ENCODE data around the gene CCT3. TPM values are rescaled to one million over a fixed set of nuclear protein-coding genes. Genes with fewer than 3 reads are reported as not detected.
A peak's percentile ranks its signal among the peaks of the same experiment; 100 is the strongest.

The CCT3 gene
- polyA plus RNA-seq, 1 of the 3 experiments (the other 2 are of a cell fraction): 295 TPM

DNA sequence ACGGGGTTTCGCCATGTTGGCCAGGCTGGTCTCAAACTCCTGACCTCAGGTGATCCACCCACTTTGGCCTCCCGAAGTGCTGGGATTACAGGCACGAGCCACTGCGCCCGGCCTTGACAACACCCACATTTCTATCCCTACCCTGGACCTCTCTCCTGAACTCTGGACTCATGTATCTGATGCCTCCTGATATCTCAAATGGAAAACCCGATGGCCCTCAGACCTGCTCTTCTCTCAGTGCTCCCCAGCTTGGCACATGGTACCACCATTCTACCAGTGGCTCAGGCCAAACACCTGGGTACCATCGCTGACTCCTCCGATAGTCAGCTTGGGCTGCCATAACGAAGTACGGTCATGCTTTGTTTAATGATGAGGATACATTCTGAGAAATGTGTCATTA, 22.4 kb upstream of the CCT3 start:
- Histone ChIP-seq H3K79me2 (ENCODE audit: insufficient read depth) (no peaks in the 10 kb centered on the region), H3K9me2 (no peaks in the 10 kb centered on the region), H3K9ac (no peak overlapping the region), H3K4me2 (no peak overlapping the region), H3K36me3 (replicated peaks in 1 of 2; ENCODE audit: control insufficient read depth in 1 of 2, insufficient read depth in 2 of 2, low read length in 1 of 2) (no peaks in the 10 kb centered on the region), H3K27ac (ENCODE audit: low read depth in 2 of 2, low read length in 1 of 2) (no peak overlapping the region), H4K20me1 (ENCODE audit: insufficient read depth) (no peaks in the 10 kb centered on the region), H2AFZ (ENCODE audit: low read depth) (no peak overlapping the region), H3K27me3 (ENCODE audit: insufficient read depth) (peaks cover 5% of the 10 kb centered on the region; the same call in 1 of the 2 replicates), H3K4me3 (ENCODE audit: low read depth in 2 of 2, low read length in 1 of 2) (no peak overlapping the region), H3F3A (replicated peaks; ENCODE audit: insufficient read depth) (no peaks in the 10 kb centered on the region), H3K4me1 (ENCODE audit: control insufficient read depth in 1 of 2, insufficient read depth in 2 of 2, low read depth in 1 of 2, low read length in 1 of 2) (no peaks in the 10 kb centered on the region; a peak in 1 of 4 replicates), H3K9me3 (no peaks in the 10 kb centered on the region)
- ChIA-PET POLR2A (no interaction called here), CTCF (interaction anchor here (0.6 to 3.6 kb wide), 19 partner anchors 13 to 226 kb away, joined by 3 to 21 read pairs (median 5); partner anchors contain the start of genes CCT3, SMG5, TMEM79 and TSACC)
- WGBS (ENCODE audit: low lambda C conversion rate): 89% methylated on average over 11 of the region's 11 CpGs
- no peak for DNase-seq
- TF ChIP-seq MEF2A (IDR thresholded peaks at IDR 0.05; ENCODE audit: borderline replicate concordance, low read depth) (no peak), SIN3A (IDR thresholded peaks at IDR 0.05; ENCODE audit: borderline replicate concordance, low read depth, low read length) (no peak), NRF1 (IDR thresholded peaks at IDR 0.05; ENCODE audit: low read depth, low read length) (no peak)

DNA sequence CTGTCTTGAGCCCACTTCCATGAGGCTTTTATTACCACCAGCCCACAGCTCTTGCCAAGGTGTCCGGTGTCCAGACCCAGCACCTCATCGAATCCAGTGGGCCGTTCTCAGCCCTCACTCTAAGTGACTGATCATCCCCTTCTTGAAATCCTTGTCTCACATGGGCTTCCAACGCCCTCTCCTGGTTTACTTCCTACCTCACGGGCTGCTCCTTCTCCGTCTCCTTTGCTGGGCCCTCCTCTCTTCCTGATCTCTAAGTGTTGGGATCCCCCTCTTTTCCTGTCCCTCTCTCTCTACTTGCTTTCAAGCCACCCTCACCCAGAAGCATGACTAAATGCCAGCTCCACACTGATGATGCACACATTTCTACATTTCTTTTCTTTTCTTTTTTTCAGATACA, 21.9 kb upstream of the CCT3 start:
- POLR2A ChIA-PET: no interaction called here
- peak; percentile 69 for DNase-seq

More for the DNA sequence above, 21.9 kb upstream of the CCT3 start:
- Histone ChIP-seq H3K9ac (no peak overlapping the region), H3K4me2 (no peak overlapping the region), H3K9me3 (no peaks in the 10 kb centered on the region), H3K4me1 (ENCODE audit: control insufficient read depth in 1 of 2, insufficient read depth in 2 of 2, low read depth in 1 of 2, low read length in 1 of 2) (no peaks in the 10 kb centered on the region; a peak in 1 of 4 replicates), H3K36me3 (replicated peaks in 1 of 2; ENCODE audit: control insufficient read depth in 1 of 2, insufficient read depth in 2 of 2, low read length in 1 of 2) (no peaks in the 10 kb centered on the region), H3K9me2 (no peaks in the 10 kb centered on the region), H3K4me3 (ENCODE audit: low read depth in 2 of 2, low read length in 1 of 2) (no peak overlapping the region), H3K79me2 (ENCODE audit: insufficient read depth) (no peaks in the 10 kb centered on the region), H4K20me1 (ENCODE audit: insufficient read depth) (no peaks in the 10 kb centered on the region), H3K27ac (ENCODE audit: low read depth in 2 of 2, low read length in 1 of 2) (no peak overlapping the region), H3F3A (replicated peaks; ENCODE audit: insufficient read depth) (no peaks in the 10 kb centered on the region), H2AFZ (ENCODE audit: low read depth) (no peak overlapping the region), H3K27me3 (ENCODE audit: insufficient read depth) (peaks cover 5% of the 10 kb centered on the region; the same call in 1 of the 2 replicates)
- CTCF ChIA-PET: interaction anchor here (0.6 to 3.6 kb wide), 33 partner anchors 11 to 272 kb away, joined by 3 to 21 read pairs (median 4); partner anchors contain the start of genes CCT3, PMF1, SMG5 and TMEM79
- WGBS (ENCODE audit: low lambda C conversion rate): 48% methylated on average over 6 of the region's 6 CpGs
- TF ChIP-seq RXRA (IDR thresholded peaks at IDR 0.05; ENCODE audit: borderline replicate concordance, low read depth): no peak
- TF ChIP-seq MEF2A (IDR thresholded peaks at IDR 0.05; ENCODE audit: borderline replicate concordance, low read depth): no peak
- TF ChIP-seq CTCF (IDR thresholded peaks at IDR 0.05): peak; percentile 61
- TF ChIP-seq RAD21 (IDR thresholded peaks at IDR 0.05; ENCODE audit: low read length): peak; percentile 84
- TF ChIP-seq SMC3 (IDR thresholded peaks at IDR 0.05; ENCODE audit: low read depth, low read length): peak; percentile 66
- TF ChIP-seq EP300 (IDR thresholded peaks at IDR 0.05; ENCODE audit: borderline replicate concordance in 1 of 2, low read depth in 1 of 2, low read length in 1 of 2): no peak
